Right lobe of liver (tissue), 6 donors: ENCODE results near the gene IRF8. TPM values are rescaled to one million over a fixed set of nuclear protein-coding genes. Genes with fewer than 3 reads are reported as not detected.

ENCODE experiments used
- ATAC-seq, 4 donors: fragments of 200-7000 bp; cut with Tn5 transposase; one replicate each; pipeline ENCODE4 v1.9.1; 2020; ENCODE audit warnings: mild to moderate bottlenecking in 4 of 4, moderate library complexity in 4 of 4
- DNase-seq, 3 donors: peaks; one replicate each; pipeline ENCODE4 v3.0.0-alpha.2; 2020
- H3K27ac ChIP-seq, 3 donors: fragments of 200-600 bp; one replicate each; pipeline ENCODE4 v1.8.0; 2022
- H3K27me3 ChIP-seq, 2 donors: fragments of 200-600 bp; one replicate each; pipeline ENCODE4 v1.8.0; 2022
- H3K36me3 ChIP-seq, 4 donors: fragments of 200-600 bp; sonication (generic) in 1 of 4; one replicate each; pipeline versions ENCODE4 v1.5.1 to v1.8.0; 2017 to 2022; ENCODE audit warnings: control low read depth in 1 of 4
- H3K4me1 ChIP-seq, 4 donors: fragments of 200-600 bp; sonication (generic) in 1 of 4; one replicate each; pipeline versions ENCODE4 v1.5.1 to v1.8.0; 2017 to 2022; ENCODE audit warnings: control low read depth in 1 of 4
- H3K4me3 ChIP-seq, 3 donors: fragments of 200-600 bp; one replicate each; pipeline ENCODE4 v1.8.0; 2022
- H3K9me3 ChIP-seq, 4 donors: fragments of 200-600 bp; sonication (generic) in 1 of 4; one replicate each; pipeline versions ENCODE4 v1.5.1 to v1.8.0; 2017 to 2022; ENCODE audit warnings: control low read depth in 1 of 4
- CTCF ChIP-seq, 4 donors: fragments of 200-600 bp in 3 of 4; fragments of 450-650 bp in 1 of 4; IDR thresholded peaks; one replicate each; pipeline versions ENCODE4 v1.5.1 to v1.8.0; 2016 to 2022; ENCODE audit warnings: antibody characterized with exemption in 4 of 4, mild to moderate bottlenecking in 2 of 4
- POLR2A ChIP-seq: fragments of 450-650 bp; IDR thresholded peaks from one replicate; pipeline ENCODE4 v1.6.1; 2017; ENCODE audit warnings: antibody characterized with exemption, mild to moderate bottlenecking
- WGBS: methylation state at CpG from one replicate; pipeline ENCODE4 v1.1.6; 2018; ENCODE audit warnings: low coverage, low lambda C conversion rate; ENCODE audit not compliant: insufficient coverage; ENCODE audit errors: missing lambda C conversion rate; 5-methylcytosine and 5-hydroxymethylcytosine counted together
- intact Hi-C, 2 donors: fragments of 100-400 bp; cut with DNase I; formaldehyde crosslinking; loops; one replicate each; pipeline versions ENCODE4 v1.11.2 to v1.14.1; 2022
- total RNA-seq, 6 experiments: library from RNA; depleted of rRNA in 2 of 6; stranded (reverse); fragments of >200 nt in 2 of 6; fragmentation: NEBNext Ultra II Directional in 3 of 6; extraction: Animal tissue kit (Norgen Biotek cat#: 25700) in 3 of 6; gene quantifications; one replicate each; pipeline versions ENCODE4 v1.1.0 to v1.2.4, GENCODE V29; 2016 to 2023
- donor health status: DM: no; HTN: yes; CAD: no.
- donor health status: DM: no; HTN: no; CAD: no.
- donor health status: DM: no; HTN: no; CAD: no.
- donor health status: DM: no; HTN: yes; CAD: no.
- donor health status: DM: no; HTN: yes; CAD: no.

Gene IRF8
- total RNA-seq, 6 experiments from 2014 or later: 4.8 to 19.6 (median 14.6) TPM

GRCh38 chr16:85915125-85915845 lies 16.3 kb downstream of the IRF8 start:
- H3K27me3 ChIP-seq: no peaks in the 10 kb centered on the region
- no peaks in the 10 kb centered on the region for H3K9me3 ChIP-seq
- peaks cover 0 to 33% (median 6%) of the 10 kb centered on the region in 4 donors for H3K4me1 ChIP-seq
- ATAC-seq (no peak), DNase-seq (peak in 1 of 3 donors; percentile 53)
- 53% methylated on average over 3 of the region's 20 CpGs for WGBS
- intact Hi-C loops: no loop called here
- peaks cover 0 to 30% (median 9%) of the 10 kb centered on the region in 4 donors for H3K36me3 ChIP-seq
- no peak overlapping the region for H3K4me3 ChIP-seq
- H3K27ac ChIP-seq: peak overlapping the region in 2 of 3 donors; percentile 82 to 93
- TF ChIP-seq POLR2A: no peak
- TF ChIP-seq CTCF (IDR thresholded peaks at IDR 0.05): no peak

GRCh38 chr16:85916141-85916890 lies 17.4 kb downstream of the IRF8 start:
- Histone ChIP-seq H3K27me3 (no peaks in the 10 kb centered on the region), H3K4me1 (peaks cover 0 to 33% (median 6%) of the 10 kb centered on the region in 4 donors), H3K4me3 (no peak overlapping the region), H3K27ac (peak overlapping the region; percentile 26 to 93 (median 82)), H3K36me3 (peaks cover 0 to 24% (median 8%) of the 10 kb centered on the region in 4 donors), H3K9me3 (no peaks in the 10 kb centered on the region)
- peak; percentile 90 to 95 (median 93) for DNase-seq
- peak; percentile 84 to 89 (median 86) for ATAC-seq
- TF ChIP-seq POLR2A: no peak
- no peak for TF ChIP-seq CTCF (IDR thresholded peaks at IDR 0.05)
- 4% methylated on average over 9 of the region's 20 CpGs for WGBS
- intact Hi-C loops: no loop called here

- Histone ChIP-seq H3K4me3 (no peak overlapping the region), H3K36me3 (peaks cover 0 to 21% (median 8%) of the 10 kb centered on the region in 4 donors), H3K9me3 (no peaks in the 10 kb centered on the region), H3K4me1 (peaks cover 0 to 29% (median 6%) of the 10 kb centered on the region in 4 donors), H3K27me3 (no peaks in the 10 kb centered on the region), H3K27ac (peak overlapping the region in 2 of 3 donors; percentile 82 to 93)
- WGBS: 63% methylated on average over 3 of the region's 6 CpGs
- ATAC-seq: no peak
- peak in 1 of 4 donors; percentile 7 for TF ChIP-seq CTCF (IDR thresholded peaks at IDR 0.05)
- no peak for TF ChIP-seq POLR2A
- intact Hi-C loops: no loop called here
- peak in 1 of 3 donors; percentile 45 for DNase-seq
These were observed 18.1 kb downstream of the IRF8 start for GRCh38 chr16:85917012-85917411.

GRCh38 chr16:85917959-85918358 lies 19.0 kb downstream of the IRF8 start:
- H3K27ac ChIP-seq: no peak overlapping the region
- no peaks in the 10 kb centered on the region for H3K27me3 ChIP-seq
- TF ChIP-seq POLR2A: no peak
- no peak for TF ChIP-seq CTCF (IDR thresholded peaks at IDR 0.05)
- no peaks in the 10 kb centered on the region for H3K9me3 ChIP-seq
- peaks cover 0 to 21% (median 8%) of the 10 kb centered on the region in 4 donors for H3K36me3 ChIP-seq
- DNase-seq: no peak
- 68% methylated on average over 5 of the region's 6 CpGs for WGBS
- no peak overlapping the region for H3K4me3 ChIP-seq
- no peak for ATAC-seq
- intact Hi-C loops: no loop called here
- H3K4me1 ChIP-seq: peaks cover 0 to 19% (median 6%) of the 10 kb centered on the region in 4 donors
